GM20000 (cell line): ENCODE measurements around the gene CNDP2.
"Not testable (repeated sequence)": the region's sequence is repeated elsewhere in the genome, so short reads cannot be mapped to it uniquely, and the experiment has no call there.

Source experiments
- DNase-seq: peaks from one replicate; pipeline ENCODE4 v3.0.0; 2012; ENCODE audit warnings: low spot score
- TF ChIP-seq, protein P1 (sequence below): IDR thresholded peaks from 2 replicates; pipeline ENCODE4 v1.5.1; 2012; ENCODE audit warnings: mild to moderate bottlenecking, control low read depth; ENCODE audit errors: extremely low read depth, missing control alignments

The CNDP2 gene

GRCh38 chr18:74562775-74563174 is 66.6 kb downstream of the CNDP2 start:
- DNase-seq: no peak
- TF ChIP-seq, protein P1, sequence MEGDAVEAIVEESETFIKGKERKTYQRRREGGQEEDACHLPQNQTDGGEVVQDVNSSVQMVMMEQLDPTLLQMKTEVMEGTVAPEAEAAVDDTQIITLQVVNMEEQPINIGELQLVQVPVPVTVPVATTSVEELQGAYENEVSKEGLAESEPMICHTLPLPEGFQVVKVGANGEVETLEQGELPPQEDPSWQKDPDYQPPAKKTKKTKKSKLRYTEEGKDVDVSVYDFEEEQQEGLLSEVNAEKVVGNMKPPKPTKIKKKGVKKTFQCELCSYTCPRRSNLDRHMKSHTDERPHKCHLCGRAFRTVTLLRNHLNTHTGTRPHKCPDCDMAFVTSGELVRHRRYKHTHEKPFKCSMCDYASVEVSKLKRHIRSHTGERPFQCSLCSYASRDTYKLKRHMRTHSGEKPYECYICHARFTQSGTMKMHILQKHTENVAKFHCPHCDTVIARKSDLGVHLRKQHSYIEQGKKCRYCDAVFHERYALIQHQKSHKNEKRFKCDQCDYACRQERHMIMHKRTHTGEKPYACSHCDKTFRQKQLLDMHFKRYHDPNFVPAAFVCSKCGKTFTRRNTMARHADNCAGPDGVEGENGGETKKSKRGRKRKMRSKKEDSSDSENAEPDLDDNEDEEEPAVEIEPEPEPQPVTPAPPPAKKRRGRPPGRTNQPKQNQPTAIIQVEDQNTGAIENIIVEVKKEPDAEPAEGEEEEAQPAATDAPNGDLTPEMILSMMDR: no peak

GRCh38 chr18:74563999-74564398 is 67.8 kb downstream of the CNDP2 start:
- TF ChIP-seq, protein P1: no peak
- no peak for DNase-seq

DNA sequence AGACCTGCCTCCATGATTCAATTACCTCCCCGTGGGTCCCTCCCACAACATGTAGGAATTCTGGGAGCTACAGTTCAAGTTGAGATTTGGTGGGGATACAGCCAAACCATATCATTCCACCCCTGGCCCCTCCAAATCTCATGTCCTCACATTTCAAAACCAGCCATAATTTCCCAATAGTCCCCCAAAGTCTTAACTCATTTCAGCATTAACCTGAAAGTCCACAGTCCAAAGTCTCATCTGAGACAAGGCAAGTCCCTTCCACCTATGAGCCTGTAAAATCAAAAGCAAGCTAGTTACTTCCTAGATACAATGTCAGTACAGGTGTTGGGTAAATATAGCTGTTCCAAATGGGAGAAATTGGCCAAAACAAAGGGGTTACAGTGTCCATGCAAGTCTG is 69.0 kb downstream of the CNDP2 start:
- not testable (repeated sequence) for DNase-seq

DNA sequence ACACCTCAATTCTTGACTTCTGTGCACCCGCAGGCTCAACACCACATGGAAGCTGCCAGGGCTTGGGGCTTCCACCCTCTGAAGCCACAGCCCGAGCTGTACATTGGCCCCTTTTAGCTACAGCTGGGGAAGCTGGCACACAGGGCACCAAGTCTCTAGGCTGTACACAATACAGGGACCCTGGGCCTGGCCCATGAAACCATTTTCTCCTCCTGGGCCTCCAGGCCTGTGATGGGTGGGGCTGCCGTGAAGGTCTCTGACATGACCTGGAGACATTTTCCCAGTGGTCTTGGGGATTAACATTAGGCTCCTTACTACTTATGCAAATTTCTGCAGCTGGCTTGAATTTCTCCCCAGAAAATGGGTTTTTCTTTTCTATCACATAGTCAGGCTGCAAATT is 69.8 kb downstream of the CNDP2 start:
- DNase-seq: not testable (repeated sequence)

DNA sequence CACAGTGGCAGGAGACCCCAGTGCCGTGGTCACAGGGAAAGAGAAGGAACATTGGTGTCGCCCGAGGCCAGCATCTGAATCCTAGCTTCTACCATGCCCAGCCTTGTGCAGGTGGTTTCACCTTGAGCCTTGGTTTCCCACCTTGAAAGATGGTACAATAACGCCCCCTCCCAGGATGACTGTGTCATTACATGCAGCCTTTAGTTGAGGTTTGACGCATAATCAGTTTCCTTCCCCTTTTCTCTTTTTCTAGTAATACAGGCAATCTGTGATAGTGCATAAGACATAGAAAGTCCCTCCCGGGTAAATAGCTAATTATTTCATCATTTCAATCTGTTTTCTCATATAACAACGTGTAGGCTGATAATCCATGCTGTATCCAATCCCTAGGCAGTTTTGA is 71.7 kb downstream of the CNDP2 start:
- TF ChIP-seq, protein P1: no peak
- DNase-seq: no peak

DNA sequence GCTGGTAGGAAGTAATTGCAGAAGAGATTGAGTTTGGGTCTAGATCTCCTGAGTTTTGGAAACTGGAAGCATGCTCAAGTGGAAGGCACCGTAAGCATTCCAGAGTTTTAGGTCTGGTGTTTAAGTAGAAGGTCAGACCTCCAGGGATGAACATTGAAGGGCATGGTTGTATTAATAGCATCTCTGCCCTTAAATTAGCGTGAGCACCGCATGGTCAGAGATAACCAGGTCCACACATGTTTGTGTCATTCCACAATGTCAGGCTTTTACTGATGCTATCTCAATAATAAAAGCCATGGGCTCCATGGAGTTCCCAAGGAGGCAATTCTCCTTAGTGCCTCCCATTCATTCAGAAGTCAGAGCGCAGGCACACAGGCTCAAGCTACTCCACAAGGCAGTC is 73.2 kb downstream of the CNDP2 start:
- DNase-seq: no peak
- TF ChIP-seq, protein P1: no peak

DNA sequence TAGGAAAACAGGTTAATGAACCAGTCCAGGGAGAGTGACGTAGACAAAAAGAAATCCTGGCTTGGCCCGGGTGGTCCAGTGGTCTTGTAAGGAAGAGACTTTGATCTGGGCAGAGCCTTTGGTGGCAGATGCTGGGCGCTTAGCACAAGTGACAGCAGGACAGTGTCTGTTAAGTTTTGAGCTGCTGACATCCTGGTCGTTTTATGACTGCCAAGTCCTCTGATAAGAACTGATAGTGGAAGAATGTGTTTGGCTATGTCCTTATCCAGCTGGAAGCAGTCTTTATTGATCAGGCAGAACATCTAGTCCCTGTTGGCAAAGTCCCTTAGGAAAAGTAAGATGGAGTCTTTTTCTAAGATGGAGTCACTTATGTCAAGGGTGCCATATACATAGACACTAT is 74.1 kb downstream of the CNDP2 start:
- DNase-seq: no peak
- TF ChIP-seq, protein P1: no peak

- TF ChIP-seq, protein P1: no peak
Measured at GRCh38 chr18:74571895-74572680, 75.9 kb downstream of the CNDP2 start.

DNA sequence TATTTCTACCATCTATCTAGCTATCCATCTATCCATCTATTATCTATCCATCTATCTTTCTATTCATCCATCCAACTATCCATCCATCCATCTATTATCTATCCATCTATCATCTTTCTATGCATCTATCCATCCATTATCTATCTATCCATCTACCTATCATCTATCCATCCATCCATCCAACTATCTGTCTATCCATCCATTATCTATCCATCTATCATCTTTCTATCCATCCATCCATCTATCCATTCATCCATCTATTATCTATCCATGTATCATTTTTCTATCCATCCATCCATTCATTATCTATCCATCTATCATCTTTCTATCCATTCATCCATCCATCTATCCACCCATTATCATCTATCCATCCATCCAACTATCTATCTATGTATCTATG is 76.9 kb downstream of the CNDP2 start:
- no peak for DNase-seq
- TF ChIP-seq, protein P1: no peak

More at GRCh38 chr18:74571895-74572680, 75.9 kb downstream of the CNDP2 start:
- no peak for DNase-seq
